Ishikawa (cell line): ENCODE data around the gene SPINK14.

Experiments used
- CEBPB ChIP-seq: IDR thresholded peaks from 2 replicates; pipeline ENCODE4 v1.6.1; 2012
- CREB1 ChIP-seq: IDR thresholded peaks from 2 replicates; pipeline ENCODE4 v1.6.1; 2012; ENCODE audit warnings: low read depth
- EGR1 ChIP-seq: IDR thresholded peaks from 2 replicates; pipeline ENCODE4 v1.6.1; 2012
- EP300 ChIP-seq: IDR thresholded peaks from 2 replicates; pipeline ENCODE4 v1.6.1; 2012; ENCODE audit warnings: borderline replicate concordance
- FOXM1 ChIP-seq: IDR thresholded peaks from 2 replicates; pipeline ENCODE4 v1.6.1; 2012; ENCODE audit warnings: low read depth, borderline replicate concordance
- NFIC ChIP-seq: IDR thresholded peaks from 2 replicates; pipeline ENCODE4 v1.6.1; 2012
- RAD21 ChIP-seq: IDR thresholded peaks from 2 replicates; pipeline ENCODE4 v1.6.1; 2012; ENCODE audit warnings: low read depth
- TAF1 ChIP-seq: IDR thresholded peaks from 2 replicates; pipeline ENCODE4 v1.6.1; 2012; ENCODE audit warnings: low read depth, mild to moderate bottlenecking
- TCF12 ChIP-seq: IDR thresholded peaks from 2 replicates; pipeline ENCODE4 v1.6.1; 2012; ENCODE audit warnings: low read depth
- TEAD4 ChIP-seq: IDR thresholded peaks from 2 replicates; pipeline ENCODE4 v1.6.1; 2012
- YY1 ChIP-seq: IDR thresholded peaks from 2 replicates; pipeline ENCODE4 v1.6.1; 2012; ENCODE audit warnings: low read depth
- ZBTB7A ChIP-seq: IDR thresholded peaks from 2 replicates; pipeline ENCODE4 v1.6.1; 2012; ENCODE audit warnings: low read depth
- TF ChIP-seq, protein P1 (sequence below): IDR thresholded peaks from 2 replicates; pipeline ENCODE4 v1.6.1; 2012
- TF ChIP-seq, protein P2 (sequence below): IDR thresholded peaks from 2 replicates; pipeline ENCODE4 v1.6.1; 2012
- TF ChIP-seq, protein P3 (sequence below): IDR thresholded peaks from 2 replicates; pipeline ENCODE4 v1.6.1; 2012; ENCODE audit warnings: low read depth, mild to moderate bottlenecking

SPINK14 gene

DNA sequence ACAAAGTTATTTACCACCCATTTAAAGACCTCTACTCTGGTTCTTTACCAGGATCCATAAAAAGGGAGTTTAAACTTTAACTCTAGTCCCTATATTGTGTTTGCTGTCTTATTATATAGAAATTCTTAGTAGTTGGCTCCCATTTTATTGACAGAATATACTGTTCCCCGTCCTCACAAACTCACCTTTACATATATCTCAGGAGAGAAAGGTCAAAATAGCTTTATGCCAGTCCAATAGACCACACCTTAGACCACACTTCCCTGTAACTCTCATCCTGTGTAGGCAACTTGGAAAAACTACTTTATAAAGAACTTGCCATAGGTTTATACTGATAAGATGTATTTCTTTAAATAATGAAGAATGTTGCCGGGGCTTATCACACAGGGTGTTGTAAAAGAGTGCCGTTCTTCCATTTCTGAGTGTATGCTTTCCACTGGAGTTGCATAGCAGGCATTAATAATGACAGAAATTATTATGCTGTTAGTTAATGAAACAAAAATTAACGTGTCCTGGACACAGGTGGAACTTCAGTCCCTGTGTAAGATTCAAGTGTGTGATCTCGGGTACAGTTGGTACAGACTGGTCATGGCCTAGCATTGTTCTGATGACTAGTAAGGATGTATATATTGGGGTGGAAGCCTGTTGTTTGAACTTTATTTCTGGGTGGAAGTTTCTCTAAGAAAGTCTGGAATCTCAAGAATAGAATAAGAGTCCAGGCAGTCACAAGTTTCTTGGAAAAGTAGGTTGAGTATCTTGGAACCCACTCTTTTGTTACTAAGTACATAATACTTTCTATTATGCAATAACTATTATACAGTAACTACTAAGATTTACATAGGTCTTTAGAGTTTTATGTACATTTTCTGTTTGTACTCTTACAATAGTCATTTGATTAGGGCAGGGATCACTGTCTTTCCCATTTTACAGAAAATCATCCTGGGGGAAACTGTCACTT, 33.0 kb upstream of the SPINK14 start:
- TF ChIP-seq TCF12 (no peak), EGR1 (no peak), RAD21 (no peak)
- TF ChIP-seq, protein P1, sequence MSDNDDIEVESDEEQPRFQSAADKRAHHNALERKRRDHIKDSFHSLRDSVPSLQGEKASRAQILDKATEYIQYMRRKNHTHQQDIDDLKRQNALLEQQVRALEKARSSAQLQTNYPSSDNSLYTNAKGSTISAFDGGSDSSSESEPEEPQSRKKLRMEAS, result no peak
- TF ChIP-seq, protein P2, sequence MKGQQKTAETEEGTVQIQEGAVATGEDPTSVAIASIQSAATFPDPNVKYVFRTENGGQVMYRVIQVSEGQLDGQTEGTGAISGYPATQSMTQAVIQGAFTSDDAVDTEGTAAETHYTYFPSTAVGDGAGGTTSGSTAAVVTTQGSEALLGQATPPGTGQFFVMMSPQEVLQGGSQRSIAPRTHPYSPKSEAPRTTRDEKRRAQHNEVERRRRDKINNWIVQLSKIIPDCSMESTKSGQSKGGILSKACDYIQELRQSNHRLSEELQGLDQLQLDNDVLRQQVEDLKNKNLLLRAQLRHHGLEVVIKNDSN, result no peak

DNA sequence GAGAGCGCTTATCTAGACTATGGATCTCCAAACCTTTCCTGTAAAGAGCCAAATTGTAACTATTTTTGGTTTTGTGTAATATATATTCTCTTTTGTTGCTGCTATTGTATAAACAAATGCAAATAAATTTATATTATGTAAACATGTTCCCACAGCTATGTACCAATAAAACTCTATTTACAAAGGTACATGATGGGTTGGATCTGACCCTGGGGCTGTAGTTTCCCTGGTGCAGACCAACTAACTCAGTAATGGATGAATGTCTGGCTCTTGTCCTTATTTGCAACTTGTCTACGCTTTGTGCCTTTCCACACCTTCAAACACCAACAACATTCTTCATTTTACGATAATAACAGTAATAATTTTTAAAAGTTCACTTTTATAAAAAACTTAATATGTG, 27.5 kb upstream of the SPINK14 start:
- TF ChIP-seq, protein P2, result no peak
- no peak for TF ChIP-seq CEBPB
- TF ChIP-seq NFIC, result no peak
- no peak for TF ChIP-seq TCF12
- TF ChIP-seq FOXM1, result no peak
- TF ChIP-seq TEAD4, result no peak
- no peak for TF ChIP-seq TAF1
- TF ChIP-seq, protein P3, sequence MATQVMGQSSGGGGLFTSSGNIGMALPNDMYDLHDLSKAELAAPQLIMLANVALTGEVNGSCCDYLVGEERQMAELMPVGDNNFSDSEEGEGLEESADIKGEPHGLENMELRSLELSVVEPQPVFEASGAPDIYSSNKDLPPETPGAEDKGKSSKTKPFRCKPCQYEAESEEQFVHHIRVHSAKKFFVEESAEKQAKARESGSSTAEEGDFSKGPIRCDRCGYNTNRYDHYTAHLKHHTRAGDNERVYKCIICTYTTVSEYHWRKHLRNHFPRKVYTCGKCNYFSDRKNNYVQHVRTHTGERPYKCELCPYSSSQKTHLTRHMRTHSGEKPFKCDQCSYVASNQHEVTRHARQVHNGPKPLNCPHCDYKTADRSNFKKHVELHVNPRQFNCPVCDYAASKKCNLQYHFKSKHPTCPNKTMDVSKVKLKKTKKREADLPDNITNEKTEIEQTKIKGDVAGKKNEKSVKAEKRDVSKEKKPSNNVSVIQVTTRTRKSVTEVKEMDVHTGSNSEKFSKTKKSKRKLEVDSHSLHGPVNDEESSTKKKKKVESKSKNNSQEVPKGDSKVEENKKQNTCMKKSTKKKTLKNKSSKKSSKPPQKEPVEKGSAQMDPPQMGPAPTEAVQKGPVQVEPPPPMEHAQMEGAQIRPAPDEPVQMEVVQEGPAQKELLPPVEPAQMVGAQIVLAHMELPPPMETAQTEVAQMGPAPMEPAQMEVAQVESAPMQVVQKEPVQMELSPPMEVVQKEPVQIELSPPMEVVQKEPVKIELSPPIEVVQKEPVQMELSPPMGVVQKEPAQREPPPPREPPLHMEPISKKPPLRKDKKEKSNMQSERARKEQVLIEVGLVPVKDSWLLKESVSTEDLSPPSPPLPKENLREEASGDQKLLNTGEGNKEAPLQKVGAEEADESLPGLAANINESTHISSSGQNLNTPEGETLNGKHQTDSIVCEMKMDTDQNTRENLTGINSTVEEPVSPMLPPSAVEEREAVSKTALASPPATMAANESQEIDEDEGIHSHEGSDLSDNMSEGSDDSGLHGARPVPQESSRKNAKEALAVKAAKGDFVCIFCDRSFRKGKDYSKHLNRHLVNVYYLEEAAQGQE, result no peak
- no peak for TF ChIP-seq CREB1
- TF ChIP-seq RAD21, result no peak
- no peak for TF ChIP-seq ZBTB7A
- TF ChIP-seq EGR1, result no peak
- TF ChIP-seq, protein P1, result no peak

DNA sequence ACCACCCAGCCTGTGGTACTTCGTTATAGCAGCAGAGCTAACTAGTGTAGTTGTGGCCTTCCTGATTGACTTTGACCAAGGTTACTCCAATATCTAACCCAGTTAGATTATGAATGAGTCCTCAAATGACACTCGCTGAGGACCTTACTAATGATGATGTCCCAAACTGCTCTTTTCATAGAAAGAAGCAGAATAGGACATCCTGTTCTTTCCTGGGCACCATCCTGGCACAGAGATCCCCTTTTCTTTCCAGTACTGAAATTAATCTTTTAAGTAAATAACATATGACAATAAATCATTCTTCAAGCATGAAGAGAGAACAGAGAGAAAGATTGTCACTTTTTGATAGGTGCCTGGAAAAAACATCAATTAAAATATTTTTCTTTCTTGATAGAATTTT, 26.7 kb upstream of the SPINK14 start:
- TF ChIP-seq TAF1 (no peak), TCF12 (no peak), EGR1 (no peak), RAD21 (no peak), EP300 (no peak), ZBTB7A (no peak), YY1 (no peak), CREB1 (no peak), NFIC (no peak), TEAD4 (no peak)
- TF ChIP-seq, protein P1, result no peak
- TF ChIP-seq, protein P2, result no peak
- TF ChIP-seq, protein P3, result no peak

DNA sequence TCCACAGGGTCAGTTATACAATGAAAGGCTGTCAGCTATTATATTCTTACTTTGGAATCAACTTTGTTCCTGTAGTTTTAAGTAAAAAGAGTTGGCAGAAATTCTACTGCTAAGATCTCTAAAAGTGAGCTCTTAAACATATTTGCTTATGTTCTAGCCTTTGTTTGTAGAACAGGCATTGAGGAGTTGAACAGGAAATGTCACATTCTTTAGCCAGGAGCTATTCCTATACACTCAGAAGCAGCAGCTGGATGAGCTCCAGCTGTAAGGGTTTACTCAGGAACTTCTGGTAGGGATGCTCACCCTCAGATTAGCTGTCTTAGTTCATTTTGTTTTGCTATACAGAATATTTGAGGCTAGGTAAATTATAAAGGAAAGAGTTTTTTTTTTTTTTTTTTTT, 22.4 kb upstream of the SPINK14 start:
- TF ChIP-seq TCF12 (no peak), YY1 (no peak), TAF1 (no peak), ZBTB7A (no peak), CREB1 (no peak), FOXM1 (no peak), RAD21 (no peak), NFIC (no peak), EP300 (no peak), TEAD4 (no peak), CEBPB (no peak), EGR1 (no peak)
- TF ChIP-seq, protein P3, result no peak
- TF ChIP-seq, protein P1, result no peak
- TF ChIP-seq, protein P2, result no peak
